WTC11 (cell line): ENCODE data around the gene ZBTB16. TPM values are rescaled to one million over a fixed set of nuclear protein-coding genes. Genes with fewer than 3 reads are reported as not detected.

ENCODE experiments used
- ATAC-seq: fragments of 200-7000 bp; cut with Tn5 transposase; 2 replicates; pipeline ENCODE4 v1.10.0; 2021; ENCODE audit warnings: mild to moderate bottlenecking, moderate library complexity
- CTCF ChIA-PET: fragments of 300-600 bp; sonication (Branson Sonifier 250); formaldehyde crosslinking; loops from one replicate; lab custom pipeline; 2021; ENCODE audit warnings: antibody characterized with exemption; lab: Charles Lee
- POLR2A ChIA-PET: fragments of 350-600 bp; sonication (Branson Sonifier 250); formaldehyde crosslinking; loops from one replicate; lab custom pipeline; 2021; ENCODE audit warnings: antibody characterized with exemption; lab: Charles Lee
- DNase-seq: peaks from one replicate; pipeline ENCODE4 v3.0.0; 2021; ENCODE audit warnings: low spot score
- H3K27ac Mint-ChIP-seq: 2 replicates; pipeline ENCODE4 v1.8.0; 2021; ENCODE audit warnings: mixed read lengths
- H3K27me3 Mint-ChIP-seq: 2 replicates; pipeline ENCODE4 v1.8.0; 2021; ENCODE audit warnings: low read depth, mild to moderate bottlenecking, moderate library complexity, mixed read lengths
- H3K36me3 Mint-ChIP-seq: 2 replicates; pipeline ENCODE4 v1.8.0; 2021; ENCODE audit warnings: mixed read lengths
- H3K4me1 Mint-ChIP-seq: 2 replicates; pipeline ENCODE4 v1.8.0; 2022; ENCODE audit warnings: mixed read lengths
- H3K4me3 Mint-ChIP-seq: 2 replicates; pipeline ENCODE4 v1.8.0; 2021; ENCODE audit warnings: mild to moderate bottlenecking, moderate library complexity, mixed read lengths
- H3K9me3 Mint-ChIP-seq: 2 replicates; pipeline ENCODE4 v1.8.0; 2021; ENCODE audit warnings: mixed read lengths
- ATF1 ChIP-seq: sonication (generic); formaldehyde crosslinking; IDR thresholded peaks from 2 replicates; pipeline ENCODE4 v1.8.1; 2023; ENCODE audit warnings: mild to moderate bottlenecking, moderate library complexity, missing genetic modification reagents
- CTCF ChIP-seq: fragments of 200-600 bp; IDR thresholded peaks from 2 replicates; pipeline ENCODE4 v1.8.0; 2022; ENCODE audit warnings: antibody characterized with exemption
- E2F5 ChIP-seq: sonication (generic); formaldehyde crosslinking; IDR thresholded peaks from 2 replicates; pipeline ENCODE4 v1.8.1; 2022; ENCODE audit warnings: mild to moderate bottlenecking, moderate library complexity, missing genetic modification reagents
- ELF4 ChIP-seq: sonication (generic); formaldehyde crosslinking; IDR thresholded peaks from 2 replicates; pipeline ENCODE4 v1.8.1; 2022; ENCODE audit warnings: low read depth, mild to moderate bottlenecking, moderate library complexity, missing genetic modification reagents
- FOXJ3 ChIP-seq: sonication (generic); formaldehyde crosslinking; IDR thresholded peaks from 2 replicates; pipeline ENCODE4 v1.9.0; 2021; ENCODE audit warnings: missing genetic modification reagents, mild to moderate bottlenecking, borderline replicate concordance
- FOXK1 ChIP-seq: sonication (generic); formaldehyde crosslinking; IDR thresholded peaks from 2 replicates; pipeline ENCODE4 v1.8.0; 2022; ENCODE audit warnings: mild to moderate bottlenecking, moderate library complexity, missing genetic modification reagents
- HMGXB4 ChIP-seq: sonication (generic); formaldehyde crosslinking; IDR thresholded peaks from 2 replicates; pipeline ENCODE4 v1.8.1; 2023; ENCODE audit warnings: mild to moderate bottlenecking, moderate library complexity, missing genetic modification reagents
- KAT7 ChIP-seq: sonication (generic); formaldehyde crosslinking; IDR thresholded peaks from 2 replicates; pipeline ENCODE4 v1.8.1; 2023; ENCODE audit warnings: missing genetic modification reagents, mild to moderate bottlenecking, borderline replicate concordance
- MXD4 ChIP-seq: fragments of 250-450 bp; sonication (Bioruptor Pico); IDR thresholded peaks from 2 replicates; pipeline ENCODE4 v1.8.0; 2021; ENCODE audit warnings: mild to moderate bottlenecking, moderate library complexity, borderline replicate concordance
- NFE2L1 ChIP-seq: sonication (generic); formaldehyde crosslinking; IDR thresholded peaks from 2 replicates; pipeline ENCODE4 v1.8.1; 2023; ENCODE audit warnings: missing genetic modification reagents
- NR2C2 ChIP-seq: sonication (generic); formaldehyde crosslinking; IDR thresholded peaks from 2 replicates; pipeline ENCODE4 v1.8.0; 2022; ENCODE audit warnings: mild to moderate bottlenecking, missing genetic modification reagents
- OVOL2 ChIP-seq: fragments of 250-450 bp; sonication (Bioruptor Pico); IDR thresholded peaks from 2 replicates; pipeline ENCODE4 v1.9.0; 2021; ENCODE audit warnings: mild to moderate bottlenecking, borderline replicate concordance
- PRDM15 ChIP-seq: sonication (generic); formaldehyde crosslinking; IDR thresholded peaks from 2 replicates; pipeline ENCODE4 v1.8.0; 2022; ENCODE audit warnings: missing genetic modification reagents
- RORB ChIP-seq: fragments of 250-450 bp; sonication (Bioruptor Pico); IDR thresholded peaks from 2 replicates; pipeline ENCODE4 v1.9.0; 2021; ENCODE audit warnings: mild to moderate bottlenecking
- SMAD3 ChIP-seq: sonication (generic); formaldehyde crosslinking; IDR thresholded peaks from 2 replicates; pipeline ENCODE4 v1.8.0; 2022; ENCODE audit warnings: missing genetic modification reagents, mild to moderate bottlenecking, borderline replicate concordance
- SMAD4 ChIP-seq: sonication (generic); formaldehyde crosslinking; IDR thresholded peaks from 2 replicates; pipeline ENCODE4 v1.8.0; 2022; ENCODE audit warnings: mild to moderate bottlenecking, missing genetic modification reagents
- SOX15 ChIP-seq: fragments of 250-450 bp; sonication (Bioruptor Pico); IDR thresholded peaks from 2 replicates; pipeline ENCODE4 v1.9.0; 2021; ENCODE audit warnings: mild to moderate bottlenecking
- SP1 ChIP-seq: sonication (generic); formaldehyde crosslinking; conservative IDR thresholded peaks from 2 replicates; pipeline ENCODE4 v1.8.1; 2022; ENCODE audit warnings: missing genetic modification reagents
- ZNF219 ChIP-seq: sonication (generic); formaldehyde crosslinking; IDR thresholded peaks from 2 replicates; pipeline ENCODE4 v1.8.0; 2023; ENCODE audit warnings: missing genetic modification reagents, mild to moderate bottlenecking, borderline replicate concordance
- ZNF263 ChIP-seq: sonication (generic); formaldehyde crosslinking; IDR thresholded peaks from 2 replicates; pipeline ENCODE4 v1.8.1; 2022; ENCODE audit warnings: low read depth, mild to moderate bottlenecking, moderate library complexity, missing genetic modification reagents
- ZNF281 ChIP-seq: sonication (generic); formaldehyde crosslinking; IDR thresholded peaks from 2 replicates; pipeline ENCODE4 v1.8.0; 2023; ENCODE audit warnings: mild to moderate bottlenecking, missing genetic modification reagents
- ZNF396 ChIP-seq: fragments of 250-450 bp; sonication (Bioruptor Pico); IDR thresholded peaks from 2 replicates; pipeline ENCODE4 v1.8.0; 2021; ENCODE audit warnings: mild to moderate bottlenecking, moderate library complexity, borderline replicate concordance
- ZNF423 ChIP-seq: fragments of 250-450 bp; sonication (Bioruptor Pico); IDR thresholded peaks from 2 replicates; pipeline ENCODE4 v2.1.2; 2022; ENCODE audit warnings: mild to moderate bottlenecking, moderate library complexity
- total RNA-seq: library from RNA; stranded (reverse); gene quantifications from 3 replicates; pipeline ENCODE4 v1.2.3, GENCODE V29; 2021
- TF ChIP-seq, protein P1 (sequence below): sonication (generic); formaldehyde crosslinking; IDR thresholded peaks from 2 replicates; pipeline ENCODE4 v1.8.1; 2023; ENCODE audit warnings: mild to moderate bottlenecking, missing genetic modification reagents, moderate library complexity
- TF ChIP-seq, protein P2 (sequence below): sonication (generic); formaldehyde crosslinking; IDR thresholded peaks from 2 replicates; pipeline ENCODE4 v1.8.1; 2022; ENCODE audit warnings: mild to moderate bottlenecking, missing genetic modification reagents, moderate library complexity, borderline replicate concordance

Gene ZBTB16
- total RNA-seq, 1 experiment from 2014 or later = 0.57 TPM

DNA sequence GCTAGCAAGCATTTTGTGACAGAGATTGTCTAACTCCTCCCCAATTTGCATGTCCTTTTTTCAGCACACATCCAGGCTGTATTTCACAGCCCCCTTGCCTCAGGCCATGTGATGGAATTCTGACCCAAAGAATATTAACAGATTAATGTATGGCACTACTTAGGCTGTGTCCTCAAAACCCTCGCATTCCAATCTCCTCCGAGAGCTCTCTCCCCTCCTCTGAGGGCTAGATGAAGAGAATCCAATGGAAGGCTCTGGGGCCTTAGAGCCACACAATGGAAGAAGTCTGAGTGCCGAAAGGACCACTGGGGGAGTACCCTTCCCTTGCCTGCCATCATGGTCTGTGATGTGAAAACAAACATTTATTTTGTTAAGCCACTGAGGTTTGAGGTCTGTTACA is 223.0 kb downstream of the ZBTB16 start:
- no peaks in the 10 kb centered on the region for H3K36me3 Mint-ChIP-seq
- H3K4me3 Mint-ChIP-seq = no peak overlapping the region
- H3K27ac Mint-ChIP-seq = no peak overlapping the region
- peaks cover 4% of the 10 kb centered on the region; the same call in 1 of the 2 replicates for H3K9me3 Mint-ChIP-seq
- ATAC-seq (no peak), DNase-seq (no peak)
- TF ChIP-seq OVOL2 (CRISPR knock-in tag) (no peak), SOX15 (no peak), SMAD3 (CRISPR knock-in tag) (no peak), FOXJ3 (CRISPR knock-in tag) (no peak), E2F5 (CRISPR knock-in tag) (no peak), ZNF281 (CRISPR knock-in tag) (no peak), KAT7 (CRISPR knock-in tag) (no peak), MXD4 (no peak), FOXK1 (CRISPR knock-in tag) (no peak), SMAD4 (CRISPR knock-in tag) (no peak)
- no peaks in the 10 kb centered on the region; the same call in 1 of the 2 replicates for H3K27me3 Mint-ChIP-seq
- POLR2A ChIA-PET = no interaction called here
- CTCF ChIA-PET = no interaction called here
- peaks cover 13% of the 10 kb centered on the region; the same call in 1 of the 2 replicates for H3K4me1 Mint-ChIP-seq

DNA sequence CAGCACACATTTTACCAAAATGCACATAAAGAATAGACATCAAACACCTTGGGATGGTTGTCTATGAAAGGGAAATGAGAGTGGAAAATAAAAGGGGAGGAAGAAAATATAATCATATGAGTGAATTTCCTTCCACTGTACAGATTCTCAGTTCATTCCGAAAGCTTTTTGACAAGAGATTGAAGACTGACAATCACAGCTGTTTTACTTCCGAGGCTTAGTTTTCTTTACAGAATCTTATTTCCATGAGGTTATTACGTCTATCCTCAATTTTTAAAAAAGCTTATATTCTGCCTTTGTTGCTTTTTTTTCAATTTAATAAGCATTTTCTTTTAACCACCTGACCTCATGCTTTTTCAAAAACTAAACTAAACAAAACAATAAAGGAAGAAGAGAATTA is 223.9 kb downstream of the ZBTB16 start:
- POLR2A ChIA-PET = no interaction called here
- DNase-seq (no peak), ATAC-seq (no peak)
- H3K4me1 Mint-ChIP-seq = peaks cover 13% of the 10 kb centered on the region; the same call in 1 of the 2 replicates
- no peak for TF ChIP-seq ELF4 (CRISPR knock-in tag)
- TF ChIP-seq ZNF396 (CRISPR knock-in tag) = no peak
- no peak for TF ChIP-seq ZNF219
- TF ChIP-seq, protein P1, sequence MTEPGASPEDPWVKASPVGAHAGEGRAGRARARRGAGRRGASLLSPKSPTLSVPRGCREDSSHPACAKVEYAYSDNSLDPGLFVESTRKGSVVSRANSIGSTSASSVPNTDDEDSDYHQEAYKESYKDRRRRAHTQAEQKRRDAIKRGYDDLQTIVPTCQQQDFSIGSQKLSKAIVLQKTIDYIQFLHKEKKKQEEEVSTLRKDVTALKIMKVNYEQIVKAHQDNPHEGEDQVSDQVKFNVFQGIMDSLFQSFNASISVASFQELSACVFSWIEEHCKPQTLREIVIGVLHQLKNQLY (CRISPR knock-in tag) = no peak
- no peak for TF ChIP-seq CTCF
- no peak for TF ChIP-seq ATF1
- no peak for TF ChIP-seq HMGXB4 (CRISPR knock-in tag)
- TF ChIP-seq ZNF423 = no peak
- TF ChIP-seq NR2C2 (CRISPR knock-in tag) = no peak
- TF ChIP-seq, protein P2, sequence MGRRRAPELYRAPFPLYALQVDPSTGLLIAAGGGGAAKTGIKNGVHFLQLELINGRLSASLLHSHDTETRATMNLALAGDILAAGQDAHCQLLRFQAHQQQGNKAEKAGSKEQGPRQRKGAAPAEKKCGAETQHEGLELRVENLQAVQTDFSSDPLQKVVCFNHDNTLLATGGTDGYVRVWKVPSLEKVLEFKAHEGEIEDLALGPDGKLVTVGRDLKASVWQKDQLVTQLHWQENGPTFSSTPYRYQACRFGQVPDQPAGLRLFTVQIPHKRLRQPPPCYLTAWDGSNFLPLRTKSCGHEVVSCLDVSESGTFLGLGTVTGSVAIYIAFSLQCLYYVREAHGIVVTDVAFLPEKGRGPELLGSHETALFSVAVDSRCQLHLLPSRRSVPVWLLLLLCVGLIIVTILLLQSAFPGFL (CRISPR knock-in tag) = no peak
- no peak for TF ChIP-seq RORB (CRISPR knock-in tag)
- TF ChIP-seq PRDM15 = no peak
- TF ChIP-seq NFE2L1 (CRISPR knock-in tag) = no peak
- no peak for TF ChIP-seq SP1 (CRISPR knock-in tag)
- TF ChIP-seq ZNF263 (CRISPR knock-in tag) = no peak
- no peaks in the 10 kb centered on the region for H3K36me3 Mint-ChIP-seq
- H3K27ac Mint-ChIP-seq = no peak overlapping the region
- no peaks in the 10 kb centered on the region for H3K9me3 Mint-ChIP-seq
- no peaks in the 10 kb centered on the region; the same call in 1 of the 2 replicates for H3K27me3 Mint-ChIP-seq
- CTCF ChIA-PET = no interaction called here
- no peak overlapping the region for H3K4me3 Mint-ChIP-seq
